GM18498 (cell line): ENCODE results near the gene SMAD5.

Experiments
- ATAC-seq: cut with Tn5 transposase; IDR thresholded peaks from one replicate; pipeline ENCODE4 v1.9.1; 2021; ENCODE audit warnings: mild to moderate bottlenecking, moderate library complexity; ENCODE audit not compliant: unreplicated experiment

Gene SMAD5

GRCh38 chr5:136213919-136214493, 81.4 kb downstream of the SMAD5 start:
- ATAC-seq = no peak

GRCh38 chr5:136215812-136216211, 83.2 kb downstream of the SMAD5 start:
- no peak for ATAC-seq

GRCh38 chr5:136216230-136216629, 83.6 kb downstream of the SMAD5 start:
- ATAC-seq = no peak

- no peak for ATAC-seq
Observed at GRCh38 chr5:136221340-136221739, 88.7 kb downstream of the SMAD5 start.

- ATAC-seq = no peak
Observed at GRCh38 chr5:136222580-136223235, 90.1 kb downstream of the SMAD5 start.

- no peak for ATAC-seq
Observed at GRCh38 chr5:136225796-136226195, 93.2 kb downstream of the SMAD5 start.

- ATAC-seq = no peak
Observed at GRCh38 chr5:136226401-136226800, 93.8 kb downstream of the SMAD5 start.

- ATAC-seq = no peak
Observed at GRCh38 chr5:136228136-136228757, 95.6 kb downstream of the SMAD5 start.

GRCh38 chr5:136230176-136230575, 97.5 kb downstream of the SMAD5 start:
- no peak for ATAC-seq

GRCh38 chr5:136232316-136232715, 99.7 kb downstream of the SMAD5 start:
- peak; percentile 65 for ATAC-seq
